Measurements from ENCODE around the gene RAET1L.

- TF ChIP-seq POLR2AphosphoS5 (IDR thresholded peaks at IDR 0.05), result no peak
- no peak for TF ChIP-seq POLR2A (IDR thresholded peaks at IDR 0.05)
- TF ChIP-seq CTCF (IDR thresholded peaks at IDR 0.05), result no peak
These were observed 21.1 kb downstream of the RAET1L start for GRCh38 chr6:150004101-150004782.
